Measurements from ENCODE around the gene NFASC. TPM values are rescaled to one million over a fixed set of nuclear protein-coding genes. Genes with fewer than 3 reads are reported as not detected.

The NFASC gene
- total RNA-seq, 1 donor from 2014 or later: 29.6 TPM

- H2AFZ ChIP-seq (ENCODE audit: low read depth, low read length): no peak overlapping the region
- H3K9me3 Mint-ChIP-seq (ENCODE audit: unreplicated experiment): no peaks in the 10 kb centered on the region
- no peak overlapping the region for H3K4me3 Mint-ChIP-seq (ENCODE audit: unreplicated experiment)
- H3K36me3 Mint-ChIP-seq (ENCODE audit: low read depth, unreplicated experiment): peaks cover 8% of the 10 kb centered on the region
- H3K27me3 ChIP-seq (ENCODE audit: insufficient read depth, low read length): peaks cover 4% of the 10 kb centered on the region
- DNase-seq (ENCODE audit: low read depth): no peak
- H3K27me3 Mint-ChIP-seq (ENCODE audit: low read depth, unreplicated experiment): peaks cover 27% of the 10 kb centered on the region
- H3K4me1 Mint-ChIP-seq (ENCODE audit: low read depth, unreplicated experiment): no peaks in the 10 kb centered on the region
- H3K27ac ChIP-seq (ENCODE audit: low read depth, low read length): no peak overlapping the region
- no peak for TF ChIP-seq CTCF (IDR thresholded peaks at IDR 0.05; ENCODE audit: insufficient read depth, low read depth, low read length)
- no peak for TF ChIP-seq EZH2 (IDR thresholded peaks at IDR 0.05; ENCODE audit: insufficient read depth, low read length)
- no peaks in the 10 kb centered on the region for H3K79me2 ChIP-seq (ENCODE audit: insufficient read depth, low read length)
- H3K4me3 ChIP-seq (ENCODE audit: insufficient read depth, low read depth, low read length): no peak overlapping the region
- no peak for FAIRE-seq
- H4K20me1 ChIP-seq (ENCODE audit: insufficient read depth, low read length): peaks cover 6% of the 10 kb centered on the region
- no peaks in the 10 kb centered on the region for H3K9me3 ChIP-seq (ENCODE audit: insufficient read depth, low read depth, low read length)
- no peak overlapping the region for H3K9ac ChIP-seq (ENCODE audit: low read length)
- no peak overlapping the region for H3K4me2 ChIP-seq (ENCODE audit: low read length)
- no peaks in the 10 kb centered on the region for H3K4me1 ChIP-seq (ENCODE audit: insufficient read depth, low read length)
- H3K36me3 ChIP-seq (ENCODE audit: insufficient read depth, low read length): no peaks in the 10 kb centered on the region
- no peak overlapping the region for H3K27ac Mint-ChIP-seq (ENCODE audit: unreplicated experiment)
Measured at GRCh38 chr1:204940591-204940990, 69.9 kb downstream of the NFASC start.

DNA sequence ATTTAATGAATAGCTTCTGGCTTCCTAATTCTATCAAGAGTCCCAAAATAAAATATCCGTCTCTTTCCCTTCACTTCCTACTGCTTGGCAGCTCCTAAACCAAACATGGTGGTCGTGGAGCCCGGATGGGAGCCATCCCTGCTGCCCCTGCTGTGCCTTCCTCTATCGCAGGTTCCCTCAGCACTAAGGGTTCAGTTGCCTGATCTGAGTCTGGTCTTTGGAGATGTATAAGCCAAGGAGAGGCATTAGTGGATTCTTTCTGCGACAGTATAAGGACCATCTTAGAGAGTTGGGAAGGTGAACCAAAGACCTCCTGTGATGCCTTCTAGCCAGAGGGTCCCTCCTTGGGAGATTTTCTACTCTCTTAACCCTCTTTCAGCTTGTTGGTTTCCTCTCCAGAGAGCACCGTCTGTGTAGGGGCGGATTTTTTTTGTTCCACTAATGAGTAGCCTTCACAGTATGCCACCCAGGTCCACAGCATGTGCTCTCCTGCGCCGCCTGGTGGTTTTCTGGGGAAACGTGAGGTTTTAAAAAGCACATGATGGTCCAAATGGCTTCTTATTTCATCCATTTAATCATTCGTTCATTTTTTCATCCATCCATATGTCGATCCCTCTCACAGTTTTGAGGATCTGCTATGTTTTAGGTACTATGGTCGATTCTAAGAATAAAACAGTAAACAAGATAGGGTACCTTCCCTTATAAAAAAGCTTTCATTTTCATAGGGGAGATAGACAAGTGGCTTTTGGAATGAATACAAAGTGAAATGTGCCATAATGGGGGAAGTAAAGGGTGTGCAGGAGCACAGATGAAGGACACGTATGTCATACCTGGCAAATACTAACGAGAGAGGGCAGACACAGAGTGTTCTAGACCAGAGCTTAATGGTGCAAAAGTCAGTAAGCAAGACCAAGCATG, 71.0 kb downstream of the NFASC start:
- H3K4me2 ChIP-seq (ENCODE audit: low read length): no peak overlapping the region
- no peak overlapping the region for H3K9ac ChIP-seq (ENCODE audit: low read length)
- Mint-ChIP-seq H3K4me3 (ENCODE audit: unreplicated experiment) (no peak overlapping the region), H3K27me3 (ENCODE audit: low read depth, unreplicated experiment) (peaks cover 27% of the 10 kb centered on the region), H3K4me1 (ENCODE audit: low read depth, unreplicated experiment) (no peaks in the 10 kb centered on the region), H3K36me3 (ENCODE audit: low read depth, unreplicated experiment) (peaks cover 11% of the 10 kb centered on the region), H3K27ac (ENCODE audit: unreplicated experiment) (no peak overlapping the region), H3K9me3 (ENCODE audit: unreplicated experiment) (no peaks in the 10 kb centered on the region)
- H4K20me1 ChIP-seq (ENCODE audit: insufficient read depth, low read length): peaks cover 6% of the 10 kb centered on the region
- H2AFZ ChIP-seq (ENCODE audit: low read depth, low read length): no peak overlapping the region
- H3K36me3 ChIP-seq (ENCODE audit: insufficient read depth, low read length): no peaks in the 10 kb centered on the region
- no peaks in the 10 kb centered on the region for H3K9me3 ChIP-seq (ENCODE audit: insufficient read depth, low read depth, low read length)
- no peak overlapping the region for H3K27ac ChIP-seq (ENCODE audit: low read depth, low read length)
- peak; percentile 26 for DNase-seq (ENCODE audit: low read depth)
- H3K79me2 ChIP-seq (ENCODE audit: insufficient read depth, low read length): no peaks in the 10 kb centered on the region
- H3K4me3 ChIP-seq (ENCODE audit: insufficient read depth, low read depth, low read length): no peak overlapping the region
- H3K4me1 ChIP-seq (ENCODE audit: insufficient read depth, low read length): no peaks in the 10 kb centered on the region
- peak; percentile 34 for FAIRE-seq
- TF ChIP-seq CTCF (IDR thresholded peaks at IDR 0.05; ENCODE audit: insufficient read depth, low read depth, low read length) (peak; percentile 97), EZH2 (IDR thresholded peaks at IDR 0.05; ENCODE audit: insufficient read depth, low read length) (no peak)
- peaks cover 4% of the 10 kb centered on the region for H3K27me3 ChIP-seq (ENCODE audit: insufficient read depth, low read length)

DNA sequence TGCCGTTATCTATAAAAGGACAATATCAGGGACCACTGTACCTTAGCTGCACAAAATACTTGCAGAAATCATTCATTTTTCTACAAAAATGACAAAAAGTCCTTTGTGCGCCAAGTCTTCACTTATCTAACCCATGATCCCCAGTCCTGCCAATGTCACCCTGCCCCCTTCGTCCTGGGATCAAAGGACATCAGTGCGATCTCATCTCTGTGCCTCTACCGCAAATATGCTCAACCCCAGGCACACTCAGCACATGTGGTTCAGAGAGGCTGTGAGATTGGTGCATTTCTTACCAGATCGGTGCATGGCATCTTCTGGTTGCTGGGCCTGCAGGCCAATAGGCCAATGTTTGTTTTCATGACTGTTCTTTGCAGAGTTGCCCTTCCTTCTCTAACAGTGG, 72.8 kb downstream of the NFASC start:
- Histone ChIP-seq H4K20me1 (ENCODE audit: insufficient read depth, low read length) (peaks cover 10% of the 10 kb centered on the region), H3K9me3 (ENCODE audit: insufficient read depth, low read depth, low read length) (no peaks in the 10 kb centered on the region), H3K4me3 (ENCODE audit: insufficient read depth, low read depth, low read length) (no peak overlapping the region), H2AFZ (ENCODE audit: low read depth, low read length) (no peak overlapping the region), H3K4me2 (ENCODE audit: low read length) (no peak overlapping the region), H3K4me1 (ENCODE audit: insufficient read depth, low read length) (no peaks in the 10 kb centered on the region), H3K36me3 (ENCODE audit: insufficient read depth, low read length) (no peaks in the 10 kb centered on the region), H3K9ac (ENCODE audit: low read length) (no peak overlapping the region), H3K27me3 (ENCODE audit: insufficient read depth, low read length) (peaks cover 4% of the 10 kb centered on the region), H3K79me2 (ENCODE audit: insufficient read depth, low read length) (no peaks in the 10 kb centered on the region), H3K27ac (ENCODE audit: low read depth, low read length) (no peak overlapping the region)
- Mint-ChIP-seq H3K27ac (ENCODE audit: unreplicated experiment) (no peak overlapping the region), H3K4me3 (ENCODE audit: unreplicated experiment) (no peak overlapping the region), H3K4me1 (ENCODE audit: low read depth, unreplicated experiment) (no peaks in the 10 kb centered on the region), H3K36me3 (ENCODE audit: low read depth, unreplicated experiment) (peaks cover 11% of the 10 kb centered on the region), H3K9me3 (ENCODE audit: unreplicated experiment) (no peaks in the 10 kb centered on the region), H3K27me3 (ENCODE audit: low read depth, unreplicated experiment) (peaks cover 27% of the 10 kb centered on the region)
- TF ChIP-seq CTCF (IDR thresholded peaks at IDR 0.05; ENCODE audit: insufficient read depth, low read depth, low read length): no peak
- TF ChIP-seq EZH2 (IDR thresholded peaks at IDR 0.05; ENCODE audit: insufficient read depth, low read length): no peak
- FAIRE-seq: no peak
- no peak for DNase-seq (ENCODE audit: low read depth)

Data from astrocyte (in vitro differentiated cells and primary cell).